ENCODE results near the gene SPRED3.

DNA sequence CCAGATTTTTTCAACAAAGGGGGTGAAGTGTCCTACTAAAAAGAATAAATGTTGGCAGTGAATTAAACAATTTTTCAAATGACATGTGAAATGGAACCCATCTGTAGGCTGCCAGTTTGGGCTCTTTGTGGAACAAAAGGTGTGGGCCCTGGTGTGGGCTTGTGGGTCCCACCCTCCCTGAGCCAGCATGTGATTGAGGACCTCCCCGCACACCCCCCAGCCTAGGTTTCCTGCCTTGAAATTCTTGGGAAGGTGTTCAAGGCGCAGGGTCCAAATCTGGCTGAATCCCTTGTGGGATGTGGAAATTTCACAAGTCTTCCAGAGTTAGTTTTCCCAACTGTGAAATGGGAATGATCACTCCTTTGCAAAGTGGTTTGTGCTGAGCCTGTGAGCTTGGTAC is 4.8 kb upstream of the SPRED3 start:
- TF ChIP-seq, protein P1, sequence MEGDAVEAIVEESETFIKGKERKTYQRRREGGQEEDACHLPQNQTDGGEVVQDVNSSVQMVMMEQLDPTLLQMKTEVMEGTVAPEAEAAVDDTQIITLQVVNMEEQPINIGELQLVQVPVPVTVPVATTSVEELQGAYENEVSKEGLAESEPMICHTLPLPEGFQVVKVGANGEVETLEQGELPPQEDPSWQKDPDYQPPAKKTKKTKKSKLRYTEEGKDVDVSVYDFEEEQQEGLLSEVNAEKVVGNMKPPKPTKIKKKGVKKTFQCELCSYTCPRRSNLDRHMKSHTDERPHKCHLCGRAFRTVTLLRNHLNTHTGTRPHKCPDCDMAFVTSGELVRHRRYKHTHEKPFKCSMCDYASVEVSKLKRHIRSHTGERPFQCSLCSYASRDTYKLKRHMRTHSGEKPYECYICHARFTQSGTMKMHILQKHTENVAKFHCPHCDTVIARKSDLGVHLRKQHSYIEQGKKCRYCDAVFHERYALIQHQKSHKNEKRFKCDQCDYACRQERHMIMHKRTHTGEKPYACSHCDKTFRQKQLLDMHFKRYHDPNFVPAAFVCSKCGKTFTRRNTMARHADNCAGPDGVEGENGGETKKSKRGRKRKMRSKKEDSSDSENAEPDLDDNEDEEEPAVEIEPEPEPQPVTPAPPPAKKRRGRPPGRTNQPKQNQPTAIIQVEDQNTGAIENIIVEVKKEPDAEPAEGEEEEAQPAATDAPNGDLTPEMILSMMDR (IDR thresholded peaks at IDR 0.05), result no peak
- TF ChIP-seq POLR2A (IDR thresholded peaks at IDR 0.05), result no peak
